Tibial nerve (tissue), 4 donors: ENCODE measurements around the gene TNXB.

Experiments
- EP300 ChIP-seq, 2 donors: sonication (generic); formaldehyde crosslinking; IDR thresholded peaks; one replicate each; pipeline ENCODE4 v1.6.1; 2017; ENCODE audit warnings: antibody characterized with exemption in 2 of 2, mild to moderate bottlenecking in 1 of 2
- POLR2A ChIP-seq, 2 donors: fragments of 450-650 bp; IDR thresholded peaks; one replicate each; pipeline ENCODE4 v1.6.1; 2017; ENCODE audit warnings: antibody characterized with exemption in 2 of 2, mild to moderate bottlenecking in 2 of 2, moderate library complexity in 2 of 2
- TF ChIP-seq, protein P1 (sequence below), 5 experiments: fragments of 200-600 bp in 3 of 5; fragments of 450-650 bp in 2 of 5; sonication (generic) in 3 of 5; IDR thresholded peaks; one replicate each; pipeline ENCODE4 v1.5.1; 2016 to 2019; ENCODE audit warnings: antibody characterized with exemption in 5 of 5, mild to moderate bottlenecking in 3 of 5, moderate library complexity in 2 of 5

DNA sequence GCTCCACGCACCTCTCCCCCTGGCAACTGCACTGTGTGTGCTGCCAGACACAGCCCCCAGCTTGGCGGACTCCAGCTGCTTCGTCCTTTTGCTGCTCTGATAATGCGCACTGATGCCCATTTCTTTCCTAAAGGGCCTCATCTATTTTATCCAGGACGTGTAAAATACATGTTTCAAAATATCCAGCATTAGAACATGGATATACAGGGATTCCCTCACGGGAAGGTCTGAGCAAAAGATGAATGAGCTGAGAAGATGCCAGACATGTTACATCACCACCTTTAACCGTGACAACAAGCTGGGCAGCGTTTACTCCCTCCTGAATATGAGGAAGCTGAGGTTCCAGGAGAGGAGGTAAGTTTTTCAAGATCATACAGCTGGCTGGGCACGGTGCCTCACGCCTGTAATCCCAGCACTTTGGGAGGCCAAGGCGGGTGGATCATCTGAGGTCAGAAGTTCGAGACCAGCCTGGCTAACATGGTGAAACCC is 32.8 kb downstream of the TNXB start:
- TF ChIP-seq, protein P1, sequence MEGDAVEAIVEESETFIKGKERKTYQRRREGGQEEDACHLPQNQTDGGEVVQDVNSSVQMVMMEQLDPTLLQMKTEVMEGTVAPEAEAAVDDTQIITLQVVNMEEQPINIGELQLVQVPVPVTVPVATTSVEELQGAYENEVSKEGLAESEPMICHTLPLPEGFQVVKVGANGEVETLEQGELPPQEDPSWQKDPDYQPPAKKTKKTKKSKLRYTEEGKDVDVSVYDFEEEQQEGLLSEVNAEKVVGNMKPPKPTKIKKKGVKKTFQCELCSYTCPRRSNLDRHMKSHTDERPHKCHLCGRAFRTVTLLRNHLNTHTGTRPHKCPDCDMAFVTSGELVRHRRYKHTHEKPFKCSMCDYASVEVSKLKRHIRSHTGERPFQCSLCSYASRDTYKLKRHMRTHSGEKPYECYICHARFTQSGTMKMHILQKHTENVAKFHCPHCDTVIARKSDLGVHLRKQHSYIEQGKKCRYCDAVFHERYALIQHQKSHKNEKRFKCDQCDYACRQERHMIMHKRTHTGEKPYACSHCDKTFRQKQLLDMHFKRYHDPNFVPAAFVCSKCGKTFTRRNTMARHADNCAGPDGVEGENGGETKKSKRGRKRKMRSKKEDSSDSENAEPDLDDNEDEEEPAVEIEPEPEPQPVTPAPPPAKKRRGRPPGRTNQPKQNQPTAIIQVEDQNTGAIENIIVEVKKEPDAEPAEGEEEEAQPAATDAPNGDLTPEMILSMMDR (IDR thresholded peaks at IDR 0.05) = no peak
- TF ChIP-seq POLR2A (IDR thresholded peaks at IDR 0.05) = no peak
- peak in 1 of 2 donors; percentile 84 for TF ChIP-seq EP300 (IDR thresholded peaks at IDR 0.05)
